ENCODE results near the gene HASPIN. TPM values are rescaled to one million over a fixed set of nuclear protein-coding genes. Genes with fewer than 3 reads are reported as not detected.

The HASPIN gene
- polyA plus RNA-seq, 1 donor (not counting 4 experiments of a cell fraction or from before 2014, with no cell fraction given), result 3.5 TPM

GRCh38 chr17:3761918-3762380 lies 38.2 kb downstream of the HASPIN start:
- no peaks in the 10 kb centered on the region for H3K4me1 ChIP-seq (ENCODE audit: control insufficient read depth, extremely low read depth, insufficient read depth, low read length)
- no peak overlapping the region for H3K9ac ChIP-seq (ENCODE audit: control insufficient read depth, extremely low read depth, insufficient read depth, low read length)
- H3K9me3 ChIP-seq (ENCODE audit: control insufficient read depth, low read depth, low read length), result no peaks in the 10 kb centered on the region
- H2AFZ ChIP-seq (ENCODE audit: control insufficient read depth, low read length), result no peak overlapping the region
- no peak overlapping the region for H3K27ac ChIP-seq (ENCODE audit: control insufficient read depth, insufficient read depth, low read length)
- no peak for TF ChIP-seq EZH2 (IDR thresholded peaks at IDR 0.05; ENCODE audit: low read length)
- TF ChIP-seq CTCF (optimal IDR thresholded peaks at IDR 0.05 in 1 of 3, IDR thresholded peaks at IDR 0.05 in 1 of 3, conservative IDR thresholded peaks at IDR 0.05 in 1 of 3; ENCODE audit: extremely low read depth in 1 of 3, insufficient read depth in 2 of 3, low read length in 3 of 3), result no peak
- no peaks in the 10 kb centered on the region for H3K27me3 ChIP-seq (ENCODE audit: control insufficient read depth, extremely low read depth, insufficient read depth, low read length)
- no peak overlapping the region for H3K4me2 ChIP-seq (ENCODE audit: control insufficient read depth, extremely low read depth, insufficient read depth, low read depth, low read length)
- FAIRE-seq (no peak), DNase-seq (ENCODE audit: low read depth, low spot score) (no peak)
- no peaks in the 10 kb centered on the region for H3K36me3 ChIP-seq (ENCODE audit: control insufficient read depth in 2 of 2, extremely low read depth in 1 of 2, insufficient read depth in 2 of 2, low read length in 2 of 2)
- no peaks in the 10 kb centered on the region for H3K79me2 ChIP-seq (ENCODE audit: control insufficient read depth, insufficient read depth, low read length)
- dilution Hi-C loops (cut with MboI; ENCODE audit: extremely low pct_ligation_motif_present, low sequenced_read_pairs), result no loop called here
- no peak overlapping the region for H3K4me3 ChIP-seq (ENCODE audit: control insufficient read depth in 2 of 3, extremely low read depth in 1 of 3, insufficient read depth in 2 of 3, low read depth in 1 of 3, low read length in 3 of 3)
- no peaks in the 10 kb centered on the region for H4K20me1 ChIP-seq (ENCODE audit: control insufficient read depth, extremely low read depth, insufficient read depth, low read length)
- no peaks in the 10 kb centered on the region for H3K9me1 ChIP-seq (ENCODE audit: control insufficient read depth, extremely low read depth, insufficient read depth, low read length)

GRCh38 chr17:3762922-3763776 lies 39.4 kb downstream of the HASPIN start:
- dilution Hi-C loops (cut with MboI; ENCODE audit: extremely low pct_ligation_motif_present, low sequenced_read_pairs), result no loop called here
- Histone ChIP-seq H4K20me1 (ENCODE audit: control insufficient read depth, extremely low read depth, insufficient read depth, low read length) (no peaks in the 10 kb centered on the region), H3K4me1 (ENCODE audit: control insufficient read depth, extremely low read depth, insufficient read depth, low read length) (no peaks in the 10 kb centered on the region), H3K9ac (ENCODE audit: control insufficient read depth, extremely low read depth, insufficient read depth, low read length) (no peak overlapping the region), H3K9me1 (ENCODE audit: control insufficient read depth, extremely low read depth, insufficient read depth, low read length) (no peaks in the 10 kb centered on the region), H3K36me3 (ENCODE audit: control insufficient read depth in 2 of 2, extremely low read depth in 1 of 2, insufficient read depth in 2 of 2, low read length in 2 of 2) (no peaks in the 10 kb centered on the region), H3K4me2 (ENCODE audit: control insufficient read depth, extremely low read depth, insufficient read depth, low read depth, low read length) (no peak overlapping the region), H3K27ac (ENCODE audit: control insufficient read depth, insufficient read depth, low read length) (no peak overlapping the region), H2AFZ (ENCODE audit: control insufficient read depth, low read length) (no peak overlapping the region), H3K27me3 (ENCODE audit: control insufficient read depth, extremely low read depth, insufficient read depth, low read length) (no peaks in the 10 kb centered on the region), H3K4me3 (ENCODE audit: control insufficient read depth in 2 of 3, extremely low read depth in 1 of 3, insufficient read depth in 2 of 3, low read depth in 1 of 3, low read length in 3 of 3) (no peak overlapping the region), H3K9me3 (ENCODE audit: control insufficient read depth, low read depth, low read length) (no peaks in the 10 kb centered on the region), H3K79me2 (ENCODE audit: control insufficient read depth, insufficient read depth, low read length) (no peaks in the 10 kb centered on the region)
- no peak for DNase-seq (ENCODE audit: low read depth, low spot score)
- TF ChIP-seq EZH2 (IDR thresholded peaks at IDR 0.05; ENCODE audit: low read length) (no peak), CTCF (optimal IDR thresholded peaks at IDR 0.05 in 1 of 3, IDR thresholded peaks at IDR 0.05 in 1 of 3, conservative IDR thresholded peaks at IDR 0.05 in 1 of 3; ENCODE audit: extremely low read depth in 1 of 3, insufficient read depth in 2 of 3, low read length in 3 of 3) (no peak)
- no peak for FAIRE-seq
